Glomerular visceral epithelial cell (primary cell): ENCODE data around the gene UBA7.
A peak's percentile ranks its signal among the peaks of the same experiment; 100 is the strongest.
"Not testable (repeated sequence)": the region's sequence is repeated elsewhere in the genome, so short reads cannot be mapped to it uniquely, and the experiment has no call there.

Source experiments
- DNase-seq: peaks from one replicate; pipeline ENCODE4 v3.0.0-alpha.2; 2016; ENCODE audit errors: extremely low spot score

UBA7 gene, protein sequence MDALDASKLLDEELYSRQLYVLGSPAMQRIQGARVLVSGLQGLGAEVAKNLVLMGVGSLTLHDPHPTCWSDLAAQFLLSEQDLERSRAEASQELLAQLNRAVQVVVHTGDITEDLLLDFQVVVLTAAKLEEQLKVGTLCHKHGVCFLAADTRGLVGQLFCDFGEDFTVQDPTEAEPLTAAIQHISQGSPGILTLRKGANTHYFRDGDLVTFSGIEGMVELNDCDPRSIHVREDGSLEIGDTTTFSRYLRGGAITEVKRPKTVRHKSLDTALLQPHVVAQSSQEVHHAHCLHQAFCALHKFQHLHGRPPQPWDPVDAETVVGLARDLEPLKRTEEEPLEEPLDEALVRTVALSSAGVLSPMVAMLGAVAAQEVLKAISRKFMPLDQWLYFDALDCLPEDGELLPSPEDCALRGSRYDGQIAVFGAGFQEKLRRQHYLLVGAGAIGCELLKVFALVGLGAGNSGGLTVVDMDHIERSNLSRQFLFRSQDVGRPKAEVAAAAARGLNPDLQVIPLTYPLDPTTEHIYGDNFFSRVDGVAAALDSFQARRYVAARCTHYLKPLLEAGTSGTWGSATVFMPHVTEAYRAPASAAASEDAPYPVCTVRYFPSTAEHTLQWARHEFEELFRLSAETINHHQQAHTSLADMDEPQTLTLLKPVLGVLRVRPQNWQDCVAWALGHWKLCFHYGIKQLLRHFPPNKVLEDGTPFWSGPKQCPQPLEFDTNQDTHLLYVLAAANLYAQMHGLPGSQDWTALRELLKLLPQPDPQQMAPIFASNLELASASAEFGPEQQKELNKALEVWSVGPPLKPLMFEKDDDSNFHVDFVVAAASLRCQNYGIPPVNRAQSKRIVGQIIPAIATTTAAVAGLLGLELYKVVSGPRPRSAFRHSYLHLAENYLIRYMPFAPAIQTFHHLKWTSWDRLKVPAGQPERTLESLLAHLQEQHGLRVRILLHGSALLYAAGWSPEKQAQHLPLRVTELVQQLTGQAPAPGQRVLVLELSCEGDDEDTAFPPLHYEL

DNA sequence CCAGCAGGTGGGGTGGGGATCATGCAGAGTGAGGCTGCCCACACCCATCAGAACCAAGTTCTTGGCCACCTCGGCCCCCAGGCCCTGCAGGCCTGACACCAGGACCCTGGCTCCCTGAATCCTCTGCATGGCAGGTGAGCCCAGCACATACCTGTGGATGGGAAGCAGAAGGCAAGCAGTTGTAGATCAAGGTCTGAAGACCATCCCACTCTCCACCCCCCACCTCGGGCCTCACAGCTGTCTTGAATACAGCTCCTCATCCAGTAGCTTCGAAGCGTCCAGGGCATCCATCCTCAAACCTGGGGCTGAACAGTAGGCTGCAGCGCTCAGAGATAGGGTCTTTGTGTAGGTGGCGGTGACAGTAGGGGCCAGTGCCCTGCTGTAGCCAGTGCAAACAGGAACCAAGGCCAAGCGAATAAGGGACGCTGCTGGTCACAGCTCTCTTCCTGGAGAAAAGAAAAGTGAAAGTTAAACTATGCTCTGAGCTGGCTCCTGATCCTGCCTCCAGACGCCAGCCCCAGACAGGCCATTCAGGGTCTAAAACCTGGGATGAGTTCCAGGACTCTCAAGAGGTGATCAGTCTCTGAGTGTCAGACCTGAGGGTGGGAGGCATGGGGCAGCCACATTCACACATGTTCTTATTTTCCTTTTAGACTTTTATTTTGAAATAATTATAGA is at the start of gene UBA7:
UBA7 (minus strand) TSS at position 457 of the 678 bp plus-strand sequence; CDS start at position 291, 166 bp downstream.
- peak; percentile 72 for DNase-seq

DNA sequence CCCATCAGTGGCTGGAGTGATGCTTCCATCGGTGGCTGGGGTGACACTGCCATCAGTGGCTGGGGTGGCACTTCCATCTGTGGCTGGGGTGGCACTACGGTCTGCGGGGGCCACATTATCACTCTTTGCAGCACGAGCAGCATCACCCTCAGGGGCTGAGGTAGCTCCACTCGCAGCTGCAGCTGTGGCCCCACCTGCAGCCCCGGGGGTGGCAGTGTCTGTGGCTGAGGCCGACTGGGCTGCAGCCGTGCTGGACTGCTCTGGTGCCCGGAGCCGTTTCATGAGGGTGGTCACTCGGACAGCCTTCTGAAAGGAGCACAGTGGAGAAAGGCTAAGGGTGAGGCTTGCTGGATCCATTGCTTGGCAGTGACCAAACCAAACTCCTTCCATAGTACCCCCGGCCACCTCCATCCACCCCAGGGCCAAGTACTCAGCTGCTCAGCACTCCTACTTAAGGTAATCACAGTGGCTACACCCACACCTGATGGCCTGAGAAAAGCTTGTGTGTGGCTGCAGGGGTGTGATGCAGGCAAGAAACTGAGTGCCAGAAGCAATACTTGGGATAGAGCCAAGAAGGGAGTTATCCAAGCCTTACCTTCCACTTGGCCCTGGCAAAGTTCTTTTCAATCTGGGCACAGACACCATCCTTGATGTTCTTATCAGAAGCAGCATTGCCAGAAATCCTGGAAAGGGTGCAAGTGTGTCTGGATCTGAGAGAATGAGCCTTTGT is 46.0 kb upstream of the UBA7 start:
- DNase-seq = no peak

- peak; percentile 92 for DNase-seq
These were observed 42.6 kb upstream of the UBA7 start, which contains the start of gene TRAIP for GRCh38 chr3:49856181-49857005. Gene TRAIP (minus strand): TSS chr3:49856564. CDS start chr3:49856453, 111 bp downstream.

DNA sequence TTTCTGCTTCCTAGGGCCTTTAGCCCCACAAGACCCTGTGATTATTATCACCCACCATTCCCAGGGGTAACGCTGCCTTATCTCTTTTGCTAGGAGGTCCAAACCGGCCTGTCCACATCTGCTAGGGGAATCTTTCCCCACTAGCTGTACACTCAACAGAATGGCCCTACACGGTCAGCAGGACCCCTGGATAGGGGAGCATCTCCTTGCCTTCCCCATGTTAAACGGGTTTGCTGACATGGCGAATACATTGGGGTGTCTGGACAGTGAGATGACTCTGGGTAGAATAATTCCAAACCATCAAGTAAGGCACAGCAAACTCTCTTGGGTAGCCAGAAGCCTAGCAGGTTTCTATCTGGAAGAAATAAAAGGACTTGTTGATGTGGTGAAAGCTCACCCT is 41.9 kb upstream of the UBA7 start:
- DNase-seq = no peak

- DNase-seq = no peak
These were observed 31.9 kb upstream of the UBA7 start for GRCh38 chr3:49845694-49846093.

DNA sequence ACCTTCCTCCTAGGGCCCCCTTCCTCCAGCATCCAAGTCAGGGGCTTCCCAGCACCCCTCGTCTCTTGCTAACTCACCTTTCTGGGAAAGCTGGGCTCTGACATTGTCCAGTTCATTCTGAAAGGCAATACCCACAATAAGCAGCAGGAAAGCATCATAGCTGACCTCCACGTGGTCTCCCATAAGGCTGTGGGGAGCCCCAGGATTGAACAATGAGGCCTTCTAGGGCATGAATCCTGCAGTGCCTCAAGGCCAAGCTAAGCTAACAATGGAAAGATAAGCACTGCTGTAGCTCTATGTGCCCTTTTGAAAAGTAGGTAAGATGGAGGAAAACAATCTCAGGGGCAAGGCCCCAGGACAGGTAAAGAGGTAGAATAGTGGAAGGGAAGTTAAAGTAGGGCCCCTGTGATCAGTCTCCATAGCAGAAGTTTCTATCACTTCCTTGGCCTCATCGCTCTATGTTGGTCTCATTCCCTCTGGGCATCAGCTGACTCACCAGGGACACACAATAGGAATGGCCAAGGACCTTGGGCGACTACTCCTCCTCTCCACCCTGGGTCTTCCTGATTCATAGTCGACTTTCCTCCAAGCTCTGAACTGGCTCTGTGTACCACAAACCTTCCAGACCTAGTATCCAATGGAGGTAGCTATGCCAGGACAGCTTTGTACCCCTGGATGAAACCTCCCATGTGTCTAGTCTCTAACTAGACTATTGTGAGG is 30.9 kb upstream of the UBA7 start:
- DNase-seq = no peak

DNA sequence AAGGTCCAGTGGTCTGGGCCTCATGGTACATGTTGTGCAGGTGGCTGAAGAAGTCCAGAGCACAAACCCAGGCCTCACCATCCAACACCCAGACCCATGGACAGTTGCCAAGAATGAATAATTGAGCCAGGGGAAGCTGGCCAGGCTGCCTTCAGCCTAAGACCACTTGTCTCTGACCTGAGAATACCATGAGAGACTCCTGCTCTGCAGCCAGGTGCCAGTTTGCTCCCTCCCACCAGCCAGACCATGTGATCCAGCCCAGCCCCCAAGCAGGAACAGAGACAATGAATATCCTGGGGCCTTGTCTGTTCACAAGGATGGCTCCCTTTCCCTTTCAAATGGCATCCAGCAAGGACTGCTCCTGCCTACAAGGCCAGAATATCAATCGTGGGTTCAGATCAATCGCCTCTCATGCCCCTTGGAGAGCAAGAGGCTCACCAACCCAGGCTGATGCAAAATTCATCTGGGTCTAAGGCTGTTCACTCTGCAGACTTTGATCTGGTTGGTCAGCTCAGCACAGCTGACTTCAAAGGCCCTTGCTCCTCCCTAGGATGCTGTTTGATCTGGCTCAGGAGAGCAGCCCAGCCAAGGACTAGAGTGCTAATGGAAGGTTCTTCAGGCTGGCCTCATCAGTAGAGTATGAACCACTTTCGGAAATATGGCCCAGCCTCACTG is 29.2 kb upstream of the UBA7 start:
- DNase-seq = no peak

GRCh38 chr3:49841806-49842205 is 28.1 kb upstream of the UBA7 start:
- DNase-seq = no peak

GRCh38 chr3:49841126-49841696 is 27.5 kb upstream of the UBA7 start:
- DNase-seq = peak; percentile 13

GRCh38 chr3:49840388-49840787 is 26.6 kb upstream of the UBA7 start:
- DNase-seq = no peak

GRCh38 chr3:49839193-49839809 is 25.5 kb upstream of the UBA7 start:
- peak; percentile 71 for DNase-seq

DNA sequence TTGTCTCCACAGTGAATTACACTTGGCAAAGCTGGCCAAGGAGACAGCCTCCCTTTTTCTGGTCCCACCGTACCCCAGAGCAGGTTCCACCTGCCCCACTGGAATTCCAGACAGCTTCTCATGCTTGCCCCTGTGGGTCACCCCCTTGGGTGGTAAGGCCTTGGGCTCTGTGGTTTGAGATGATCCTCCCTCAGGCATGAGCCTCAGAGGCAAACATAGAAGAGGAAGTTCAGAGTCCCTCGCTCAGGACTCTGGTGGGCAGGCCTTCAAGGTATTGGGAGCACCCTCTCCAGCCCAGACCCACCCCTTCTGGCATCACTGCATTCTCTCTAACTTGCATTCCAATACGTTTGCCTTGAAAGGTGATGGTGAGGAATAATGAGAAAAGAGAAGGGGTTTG is 17.6 kb upstream of the UBA7 start:
- DNase-seq = no peak

- DNase-seq = no peak
These were observed 12.3 kb upstream of the UBA7 start for GRCh38 chr3:49826016-49826415.

DNA sequence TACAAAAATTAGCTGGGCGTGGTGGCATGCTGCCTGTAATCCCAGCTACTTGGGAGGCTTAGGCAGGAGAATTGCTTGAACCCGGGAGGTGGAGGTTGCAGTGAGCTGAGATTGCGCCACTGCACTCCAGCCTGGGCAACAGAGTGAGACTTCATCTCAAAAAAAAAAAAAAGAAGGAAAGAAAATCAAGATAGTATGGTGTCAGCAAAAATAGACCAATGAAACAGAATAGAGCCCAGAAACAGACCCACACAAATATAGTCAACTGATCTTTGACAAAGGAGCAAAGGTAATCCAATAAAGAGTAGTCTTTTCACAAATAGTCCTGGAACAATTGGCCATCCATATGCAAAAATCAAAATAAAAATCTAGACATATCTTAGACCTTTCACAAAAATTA is 9.4 kb upstream of the UBA7 start:
- not testable (repeated sequence) for DNase-seq

DNA sequence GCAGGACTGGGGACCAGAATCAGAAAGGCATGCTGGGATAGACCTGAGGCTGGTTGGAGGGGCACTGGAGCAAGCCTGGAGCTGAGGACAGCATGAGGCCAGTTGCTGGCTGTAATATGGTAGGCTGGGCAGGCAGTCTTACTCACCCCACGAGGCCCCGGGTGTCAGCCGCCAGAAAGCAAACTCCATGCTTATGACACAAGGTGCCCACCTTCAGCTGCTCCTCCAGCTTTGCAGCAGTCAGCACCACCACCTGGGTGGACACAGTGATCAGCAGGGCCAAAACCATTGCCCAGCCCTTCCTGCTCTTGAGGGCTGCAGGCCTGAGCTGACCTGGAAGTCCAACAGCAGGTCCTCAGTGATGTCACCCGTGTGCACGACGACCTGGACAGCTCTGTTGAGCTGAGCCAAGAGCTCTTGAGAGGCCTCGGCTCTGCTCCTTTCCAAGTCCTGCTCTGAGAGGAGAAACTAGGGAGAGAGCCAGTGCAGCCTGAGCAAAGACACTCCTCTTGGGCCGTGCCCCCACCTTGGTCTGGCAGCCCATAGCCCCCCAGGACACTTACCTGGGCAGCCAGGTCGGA is 747 bp downstream of the UBA7 start:
- DNase-seq = no peak

DNA sequence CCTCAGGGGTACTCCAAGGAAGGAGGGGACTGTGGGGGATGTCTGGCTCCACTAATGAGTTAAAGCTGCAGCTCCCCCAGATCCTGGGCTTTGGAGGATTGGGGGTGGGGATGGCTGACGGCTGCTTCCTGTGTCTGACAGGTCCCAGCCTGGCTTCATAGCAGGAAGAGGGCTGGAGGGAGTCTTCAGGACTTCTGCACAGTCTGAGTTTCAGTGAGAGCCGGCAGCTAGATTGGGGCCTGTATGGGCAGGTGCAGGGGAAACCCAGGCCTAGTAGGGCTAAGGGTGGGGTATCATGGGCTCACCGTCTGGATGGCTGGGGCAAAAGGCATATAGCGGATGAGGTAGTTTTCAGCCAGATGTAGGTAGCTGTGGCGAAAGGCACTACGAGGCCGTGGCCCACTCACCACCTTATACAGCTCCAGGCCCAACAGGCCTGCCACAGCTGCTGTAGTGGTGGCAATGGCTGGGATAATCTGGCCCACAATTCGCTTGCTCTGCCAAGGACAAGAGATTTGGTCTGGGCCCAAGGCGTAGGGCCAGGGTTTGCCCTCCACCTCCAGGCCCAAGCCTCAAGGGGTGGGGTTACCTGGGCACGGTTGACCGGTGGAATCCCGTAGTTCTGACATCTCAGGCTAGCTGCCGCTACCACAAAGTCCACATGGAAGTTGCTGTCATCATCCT is 6.2 kb downstream of the UBA7 start:
- DNase-seq = no peak

GRCh38 chr3:49806850-49807249 is 6.9 kb downstream of the UBA7 start:
- DNase-seq = no peak
